ENCODE results near the gene FARP1.

FARP1 gene

DNA sequence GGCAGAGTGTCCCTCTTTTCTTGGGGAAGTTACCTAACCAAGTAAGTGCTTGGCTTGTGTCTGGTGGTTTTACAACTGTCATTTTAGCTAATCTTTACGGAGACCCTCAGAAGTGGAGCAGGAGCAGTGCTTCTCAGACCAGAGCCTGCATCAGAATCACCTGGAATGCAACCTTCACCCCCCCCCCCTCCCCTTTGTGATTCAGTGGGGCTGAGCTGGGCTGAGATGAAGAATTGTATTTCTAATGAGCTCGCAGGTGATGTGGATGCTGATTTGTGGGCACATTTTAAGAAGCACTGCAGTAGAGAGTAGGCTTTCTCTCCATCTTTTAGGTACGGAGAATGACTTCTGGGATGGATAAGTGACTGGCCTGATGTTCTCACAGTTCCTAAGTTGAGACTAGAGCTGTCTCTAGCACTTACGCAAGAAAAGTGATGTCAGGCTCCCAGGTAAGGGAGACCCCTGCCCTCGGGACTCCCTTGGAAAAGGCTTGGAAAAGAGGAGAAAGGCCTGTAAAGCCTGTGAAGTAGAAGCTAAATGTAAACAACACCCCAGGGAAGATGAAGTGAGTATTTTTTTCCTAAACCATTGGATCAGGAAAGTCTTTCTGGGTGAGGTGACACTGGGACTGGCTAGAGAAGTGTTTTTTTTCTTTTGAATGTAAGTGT is 57.5 kb downstream of the FARP1 start:
- DNase-seq (ENCODE audit: low read depth in 2 of 2), result no peak

DNA sequence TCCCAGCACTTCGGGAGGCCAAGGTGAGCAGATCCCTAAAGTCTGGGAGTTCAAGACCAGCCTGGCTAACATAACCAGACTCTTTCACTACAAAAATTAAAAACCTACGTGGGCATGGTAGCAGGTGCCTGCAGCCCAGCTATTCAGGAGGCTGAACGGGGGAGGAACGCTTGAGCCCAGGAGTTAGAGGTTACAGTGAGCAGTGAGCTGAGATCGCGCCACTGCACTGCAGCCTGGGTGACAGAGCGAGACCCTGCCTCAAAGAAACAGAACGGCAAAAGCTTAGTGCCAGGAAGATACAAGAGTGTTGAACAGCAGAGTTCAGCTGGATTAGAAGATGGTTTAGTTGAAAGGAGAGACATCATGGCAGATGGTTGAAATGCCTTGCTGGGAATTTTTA is 58.3 kb downstream of the FARP1 start:
- DNase-seq (ENCODE audit: low read depth in 2 of 2), result no peak

DNA sequence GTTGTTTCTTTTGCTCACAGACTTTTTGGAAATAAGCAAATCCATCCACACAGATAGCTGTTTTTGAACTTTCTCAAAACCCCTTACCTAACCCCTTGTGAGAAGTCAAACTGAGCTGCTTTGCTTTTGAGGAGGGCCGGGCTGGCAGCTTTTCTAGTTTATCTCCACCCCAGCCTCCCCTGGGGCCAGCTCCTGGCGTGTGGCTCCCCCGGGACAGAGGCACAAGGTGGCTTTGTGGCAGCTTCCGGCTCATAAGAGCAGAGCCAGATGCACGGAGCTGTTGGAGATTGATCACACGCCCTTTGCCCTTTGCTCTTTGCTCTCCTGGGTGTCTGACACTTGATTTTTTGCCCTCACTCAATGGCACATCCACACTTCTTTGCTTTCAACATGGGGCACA is 59.1 kb downstream of the FARP1 start:
- no peak for DNase-seq (ENCODE audit: low read depth in 2 of 2)

DNA sequence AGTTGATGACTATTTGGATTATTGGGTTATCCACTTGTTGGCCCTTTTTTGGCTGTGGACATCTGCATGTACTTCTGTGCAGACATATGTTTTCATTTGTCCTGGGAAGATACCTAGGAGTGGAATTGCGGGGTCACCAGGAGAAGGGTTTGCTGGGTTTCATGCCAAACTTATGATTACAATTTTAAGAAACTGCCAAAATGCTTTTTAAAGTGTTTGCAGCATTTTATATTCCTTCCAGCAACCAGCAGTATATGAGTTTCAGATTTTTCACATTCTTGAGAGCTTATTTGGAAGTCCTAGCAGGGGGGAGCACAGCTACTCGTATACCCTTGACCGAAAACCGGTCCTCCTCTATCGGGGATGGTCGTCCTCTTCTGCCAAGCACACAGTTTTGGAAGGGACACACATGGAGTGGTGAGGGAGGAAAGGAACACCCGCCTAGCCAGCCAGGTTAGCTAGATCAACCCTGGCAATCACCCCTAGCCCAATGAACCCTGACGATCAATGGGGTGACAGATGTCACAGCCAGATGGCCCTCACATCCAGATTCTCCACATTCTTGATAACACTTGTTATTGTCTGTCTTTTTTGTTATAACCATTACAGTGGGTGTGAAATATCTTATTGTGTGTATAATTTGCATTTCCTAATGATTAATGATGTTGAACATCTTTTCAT is 60.9 kb downstream of the FARP1 start:
- no peak for DNase-seq (ENCODE audit: low read depth in 2 of 2)

DNA sequence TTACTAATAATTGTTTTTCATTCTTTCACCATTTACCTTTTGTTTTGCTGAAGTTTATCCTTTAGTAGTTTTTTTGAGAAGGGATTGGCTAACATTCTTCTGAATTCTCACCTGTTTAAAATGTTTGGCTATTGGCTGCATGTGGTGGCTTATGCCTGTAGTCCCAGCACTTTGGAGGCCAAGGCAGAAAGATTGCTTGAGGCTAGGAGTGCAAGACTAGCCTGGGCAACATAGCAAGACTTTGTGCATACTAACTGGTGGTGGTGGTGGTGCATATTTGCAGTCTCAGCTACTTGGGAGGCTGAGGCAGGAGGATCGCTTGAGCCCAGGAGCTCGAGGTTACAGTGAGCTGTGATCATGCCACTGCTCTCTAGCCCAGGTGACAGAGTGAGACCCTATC is 61.7 kb downstream of the FARP1 start:
- no peak for DNase-seq (ENCODE audit: low read depth in 2 of 2)

DNA sequence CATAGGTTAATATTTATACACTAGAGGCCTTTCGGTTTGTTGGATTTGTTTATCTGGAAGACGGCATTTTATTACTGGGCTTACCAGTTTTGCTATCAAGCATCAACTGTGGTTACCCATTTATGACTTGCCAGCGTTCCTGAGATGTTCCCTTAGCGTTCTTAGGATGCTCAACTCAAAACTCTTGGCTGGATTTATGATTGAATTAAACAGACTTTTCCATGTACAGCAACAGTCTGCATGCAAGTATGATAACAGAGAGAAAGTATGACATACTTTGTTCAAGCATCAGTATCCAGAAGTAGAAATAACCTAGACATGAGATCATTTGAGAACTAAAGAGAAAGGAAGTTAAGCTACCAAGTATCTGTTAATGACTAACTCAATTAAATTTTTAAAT is 64.1 kb downstream of the FARP1 start:
- no peak for DNase-seq (ENCODE audit: low read depth in 2 of 2)

DNA sequence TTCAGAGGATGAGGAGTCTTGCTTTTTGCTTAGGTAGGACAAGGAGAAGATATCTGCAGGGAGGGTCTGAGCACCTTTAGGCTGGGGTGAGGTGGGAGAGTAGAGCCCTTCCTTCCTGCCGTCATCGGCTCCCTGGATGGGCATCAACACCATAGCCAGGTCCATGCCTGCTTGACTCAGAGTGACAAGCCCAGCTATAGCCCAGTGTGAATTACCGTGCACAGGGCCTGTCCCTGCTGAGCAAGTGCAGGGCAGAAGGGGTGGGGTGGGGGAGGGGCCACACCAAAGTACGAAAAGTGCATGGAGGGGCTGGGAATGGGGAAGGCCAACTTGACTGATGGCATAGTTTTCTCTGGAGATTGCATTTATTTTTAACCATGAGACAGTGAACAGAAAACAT is 64.5 kb downstream of the FARP1 start:
- no peak for DNase-seq (ENCODE audit: low read depth in 2 of 2)

DNA sequence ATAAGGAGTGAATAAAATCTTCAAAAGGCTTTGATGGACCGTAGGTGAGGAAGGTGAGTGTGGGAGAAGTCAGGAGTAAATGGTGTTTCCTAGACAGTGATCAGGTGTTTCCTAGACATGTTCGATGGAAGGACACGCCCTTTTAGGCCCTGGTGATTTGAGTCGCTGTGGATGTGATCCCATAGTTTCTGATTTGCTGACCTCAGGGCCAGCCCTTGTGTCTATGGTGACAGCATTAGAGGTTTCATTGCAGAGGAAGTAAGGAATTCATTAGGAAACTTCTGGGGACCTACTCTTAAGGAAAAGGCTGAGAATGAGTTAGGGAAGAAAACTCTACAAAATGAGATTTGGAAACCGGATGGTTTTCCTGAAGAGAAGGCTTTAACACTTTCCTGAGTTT is 65.7 kb downstream of the FARP1 start:
- no peak for DNase-seq (ENCODE audit: low read depth in 2 of 2)

DNA sequence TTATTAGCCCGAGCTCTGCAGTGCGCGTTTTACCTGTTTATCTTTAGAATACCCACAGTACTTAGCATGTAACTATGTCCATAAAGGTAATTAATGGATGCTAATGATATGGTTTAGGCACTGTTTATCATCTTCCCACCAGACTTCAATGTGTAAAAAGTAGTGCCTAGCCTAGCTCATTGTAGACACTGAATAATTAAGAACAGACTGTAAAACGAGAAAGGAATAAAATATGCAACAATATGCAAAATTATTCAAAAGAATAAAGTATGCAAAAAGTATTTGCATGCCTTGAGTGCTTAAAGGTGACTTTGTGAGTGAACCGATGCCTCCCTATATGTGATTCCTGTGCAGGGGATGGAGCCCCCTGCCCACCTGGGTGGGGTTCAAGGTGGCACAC is 69.9 kb downstream of the FARP1 start:
- DNase-seq (ENCODE audit: low read depth in 2 of 2), result no peak

DNA sequence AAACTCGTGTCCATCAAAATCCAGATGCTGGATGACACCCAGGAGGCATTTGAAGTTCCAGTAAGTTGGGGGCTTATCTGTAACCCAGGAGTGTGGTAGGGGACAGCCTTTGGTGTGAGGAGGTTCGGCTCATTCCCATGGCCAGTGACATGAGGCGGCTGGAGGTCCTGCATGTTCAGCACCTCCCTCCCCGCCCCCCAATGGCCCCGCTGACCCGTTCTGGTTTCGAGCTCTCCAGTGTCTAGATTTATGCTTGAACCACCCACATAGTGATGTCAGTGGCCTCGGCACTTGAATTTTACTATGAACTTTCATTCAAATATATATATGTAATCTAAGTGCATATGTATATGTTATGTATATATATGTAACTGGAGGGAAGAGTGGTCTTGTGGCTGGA is 70.5 kb downstream of the FARP1 start:
- no peak for DNase-seq (ENCODE audit: low read depth in 2 of 2)

DNA sequence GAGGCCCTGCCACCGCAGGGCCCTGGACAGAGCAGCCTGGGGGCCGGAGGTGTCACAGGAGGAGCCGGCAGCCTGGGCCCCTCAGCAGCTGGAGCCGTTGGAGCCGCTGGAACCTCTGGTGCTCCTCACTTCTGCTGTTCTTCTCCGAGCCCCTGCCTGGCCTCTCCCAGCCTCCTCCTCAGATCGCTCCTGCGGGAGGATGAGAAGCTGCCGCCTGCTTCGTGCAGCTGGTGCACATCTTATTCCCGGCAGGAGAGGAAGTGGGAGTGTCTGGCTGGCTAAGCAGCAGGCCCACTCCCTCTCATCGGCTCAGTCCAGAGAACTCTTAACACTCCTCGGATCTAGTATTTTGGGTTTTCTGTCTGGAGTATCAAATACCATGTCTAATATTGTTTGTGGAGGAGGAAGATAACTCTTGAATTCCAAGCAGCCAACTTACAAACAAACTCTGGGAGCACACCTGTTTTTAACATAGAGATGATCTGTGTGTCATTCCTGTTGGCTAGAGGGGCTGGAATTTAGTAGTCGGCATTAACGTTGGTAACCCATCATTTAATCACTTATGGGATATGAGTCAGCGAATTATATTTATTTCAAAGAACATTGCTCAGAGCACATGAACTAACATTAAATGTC is 71.2 kb downstream of the FARP1 start:
- DNase-seq (ENCODE audit: low read depth in 2 of 2), result no peak

DNA sequence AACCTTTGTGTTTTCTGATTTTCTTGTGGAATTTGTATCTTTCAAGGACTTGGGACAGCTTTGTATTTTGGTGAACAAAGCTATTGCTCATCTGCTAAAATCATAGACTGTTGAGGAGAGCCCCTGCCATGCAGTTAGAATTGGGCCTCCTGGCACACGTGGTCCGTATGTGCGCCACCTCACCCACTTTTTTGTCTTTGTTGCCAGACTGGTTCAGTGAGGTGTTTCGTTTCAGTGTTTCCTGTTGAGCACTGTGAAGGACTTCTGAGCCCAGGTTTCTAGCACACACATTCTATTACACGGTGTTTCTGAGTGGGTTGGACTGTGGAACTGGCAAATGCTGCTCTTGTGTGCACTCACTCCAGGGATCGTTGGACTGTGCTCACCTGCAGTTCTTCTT is 71.8 kb downstream of the FARP1 start:
- no peak for DNase-seq (ENCODE audit: low read depth in 2 of 2)

DNA sequence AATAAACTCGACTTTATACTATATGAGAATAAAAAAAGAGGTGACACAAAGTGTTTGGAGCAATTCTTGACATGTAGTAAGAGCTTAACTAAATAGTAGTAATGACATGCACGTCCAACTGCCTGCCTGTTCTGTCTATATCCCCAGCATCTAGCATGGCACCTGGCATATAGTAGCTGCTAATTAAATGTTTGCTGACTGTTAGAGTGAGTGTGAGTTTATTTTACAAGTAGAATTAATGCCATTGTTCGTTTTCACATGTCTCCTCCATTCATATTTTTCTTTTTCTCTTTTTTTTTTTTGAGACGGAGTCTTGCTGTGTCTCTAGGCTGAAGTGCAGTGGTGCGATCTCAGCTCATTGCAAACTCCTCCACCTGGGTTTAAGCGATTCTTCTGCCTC is 72.6 kb downstream of the FARP1 start:
- DNase-seq (ENCODE audit: low read depth in 2 of 2), result no peak

DNA sequence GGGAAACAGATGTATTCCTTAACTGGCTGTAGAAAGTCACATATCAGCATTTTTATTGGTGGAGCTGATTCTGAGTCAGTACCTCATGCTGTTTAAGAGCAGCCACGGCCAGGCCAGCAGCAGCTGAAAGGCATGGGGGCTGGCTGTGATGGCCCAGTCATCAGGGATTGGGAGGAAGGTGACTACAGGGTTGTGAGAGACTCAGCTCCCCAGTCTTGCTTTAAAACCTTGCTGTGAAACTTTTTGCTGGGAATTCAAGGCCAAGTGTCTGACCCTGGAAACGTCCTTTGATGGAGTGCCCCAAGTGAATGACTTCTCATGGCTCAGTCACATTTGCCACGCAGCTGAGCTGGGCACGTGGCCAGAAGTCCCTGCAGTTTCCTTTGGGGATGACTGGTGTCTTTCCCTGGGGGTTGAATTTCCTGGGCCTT is 73.3 kb downstream of the FARP1 start:
- DNase-seq (ENCODE audit: low read depth in 2 of 2), result no peak

DNA sequence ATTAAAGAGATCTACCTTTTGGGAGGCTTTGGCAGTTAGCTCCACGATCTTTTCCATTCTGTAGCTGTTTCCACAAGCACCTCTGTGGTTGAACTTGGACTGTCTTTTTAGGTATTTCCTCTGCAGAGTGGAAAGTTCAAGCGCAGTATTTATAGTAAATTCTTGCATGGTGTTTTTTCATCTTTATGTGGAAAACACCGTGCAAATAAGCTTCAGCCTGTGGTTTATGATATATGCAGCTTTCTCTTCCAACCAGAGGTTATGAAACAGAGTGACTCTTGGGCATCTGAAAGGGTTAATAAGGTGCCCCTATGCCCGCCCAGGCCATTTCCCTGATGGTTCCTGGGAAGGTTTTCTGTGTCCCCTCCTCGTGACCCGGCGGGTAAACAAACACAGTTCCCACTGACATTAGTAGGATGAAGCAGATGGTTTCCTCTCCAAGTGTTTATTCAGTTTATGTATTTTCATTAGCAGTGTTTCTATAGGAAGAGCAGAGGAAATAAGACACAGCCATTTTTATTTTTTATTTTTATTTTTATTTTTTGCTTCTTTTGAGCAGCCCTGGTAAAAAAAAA is 73.9 kb downstream of the FARP1 start:
- no peak for DNase-seq (ENCODE audit: low read depth in 2 of 2)

DNA sequence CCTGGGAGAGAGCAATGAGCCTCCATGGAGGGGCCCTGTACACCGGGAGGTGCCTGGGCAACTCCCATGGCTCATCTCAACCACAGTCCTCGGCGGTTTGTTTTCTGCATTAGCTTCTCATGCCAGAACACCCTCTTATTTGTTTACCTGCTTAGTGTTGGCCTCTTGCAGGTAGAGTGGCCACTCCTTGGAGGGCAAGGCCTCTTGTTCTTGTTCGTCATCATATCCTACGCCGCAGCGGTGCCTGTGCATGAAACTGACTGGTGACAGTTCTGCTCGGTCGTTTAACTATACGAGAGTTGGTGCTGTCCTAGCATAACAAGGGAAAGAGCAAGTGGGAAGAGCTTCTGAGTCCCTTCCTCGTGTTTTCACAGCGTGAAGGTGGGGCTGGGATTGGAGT is 74.7 kb downstream of the FARP1 start:
- DNase-seq (ENCODE audit: low read depth in 2 of 2), result no peak

DNA sequence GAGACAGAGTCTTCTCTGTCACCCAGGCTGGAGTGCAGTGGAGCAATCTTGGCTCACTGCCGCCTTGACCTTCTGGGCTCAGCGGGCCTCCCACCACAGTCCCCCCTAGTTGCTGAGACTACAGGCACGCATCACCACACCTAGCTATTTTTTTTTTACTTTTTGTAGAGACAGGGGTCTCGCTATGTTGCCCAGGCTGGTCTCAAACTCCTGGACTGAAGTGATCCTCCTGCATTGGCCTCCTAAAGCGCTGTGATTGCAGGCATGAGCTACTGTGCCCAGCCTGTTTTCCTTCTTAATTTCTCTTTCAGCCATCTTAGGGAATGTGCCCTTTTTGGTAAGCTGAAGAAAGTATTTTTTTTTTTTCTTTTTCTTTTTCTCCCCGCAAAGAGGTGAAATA is 76.8 kb downstream of the FARP1 start:
- no peak for DNase-seq (ENCODE audit: low read depth in 2 of 2)

DNA sequence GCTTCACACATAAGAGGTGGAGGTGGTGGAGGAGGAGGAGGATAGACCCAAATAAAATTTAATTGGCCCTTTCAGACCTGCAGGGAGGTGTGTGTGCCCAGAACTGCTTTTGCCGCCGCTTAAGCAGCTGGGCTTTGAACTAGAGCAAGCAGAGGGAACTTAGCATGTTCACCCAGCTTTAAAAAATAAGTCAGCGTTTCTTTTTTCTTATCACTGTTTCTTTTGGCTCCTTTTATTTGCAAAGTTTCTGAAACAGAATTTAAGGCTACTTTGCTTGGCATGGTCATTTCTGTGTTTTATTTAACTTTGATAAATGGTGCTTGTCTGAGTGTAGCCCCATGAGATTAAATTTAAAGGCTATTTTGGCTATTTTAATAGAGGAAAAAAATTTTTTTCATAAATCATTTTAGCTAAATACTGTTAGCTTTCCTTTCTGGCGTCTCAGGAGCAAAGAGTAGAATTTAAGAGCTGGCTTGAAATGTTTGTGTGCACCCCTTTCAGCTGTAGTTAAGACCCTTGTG is 77.4 kb downstream of the FARP1 start:
- DNase-seq (ENCODE audit: low read depth in 2 of 2), result no peak

DNA sequence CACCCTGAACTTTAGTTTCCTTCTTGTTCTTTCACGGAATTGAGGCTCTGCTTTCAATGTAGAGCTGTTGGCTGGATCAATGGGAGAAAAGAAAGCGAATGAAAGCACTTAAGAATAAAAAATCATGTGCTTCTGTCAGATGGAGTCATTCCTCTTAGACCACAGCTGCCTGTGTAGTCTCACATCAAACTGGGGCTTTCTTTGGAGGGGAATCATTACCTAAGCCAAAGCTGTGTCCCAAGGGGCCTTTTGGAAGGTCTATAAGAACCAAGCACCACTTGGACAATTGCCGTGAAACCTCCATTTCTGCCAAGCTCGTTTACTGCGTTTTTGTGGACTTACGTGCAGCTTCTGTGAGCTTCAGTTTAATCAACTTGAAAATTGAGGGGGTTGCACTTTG is 78.3 kb downstream of the FARP1 start:
- DNase-seq (ENCODE audit: low read depth in 2 of 2), result no peak

DNA sequence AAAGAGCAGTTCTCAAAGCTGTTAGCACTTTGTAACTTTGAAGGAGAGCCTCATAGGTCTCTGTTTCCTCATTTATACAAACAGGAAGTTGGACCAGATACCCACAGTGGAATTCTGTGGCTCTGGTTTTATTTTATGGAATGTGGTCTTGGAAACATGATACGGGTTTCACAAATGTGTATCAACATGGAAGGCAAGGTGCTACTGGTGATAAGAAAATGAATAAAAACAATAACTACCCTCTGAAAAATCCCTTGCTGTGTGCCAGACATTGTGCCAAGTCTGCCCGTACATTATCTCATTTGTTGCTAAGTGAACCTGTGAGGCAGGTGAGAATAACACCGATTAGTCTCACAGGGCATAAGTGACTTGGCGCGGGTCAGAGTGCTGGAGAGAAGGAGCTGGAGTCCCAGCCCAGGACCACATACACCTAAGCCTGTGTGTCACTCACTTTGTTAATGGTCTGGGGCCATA is 79.2 kb downstream of the FARP1 start:
- DNase-seq (ENCODE audit: low read depth in 2 of 2), result no peak

DNA sequence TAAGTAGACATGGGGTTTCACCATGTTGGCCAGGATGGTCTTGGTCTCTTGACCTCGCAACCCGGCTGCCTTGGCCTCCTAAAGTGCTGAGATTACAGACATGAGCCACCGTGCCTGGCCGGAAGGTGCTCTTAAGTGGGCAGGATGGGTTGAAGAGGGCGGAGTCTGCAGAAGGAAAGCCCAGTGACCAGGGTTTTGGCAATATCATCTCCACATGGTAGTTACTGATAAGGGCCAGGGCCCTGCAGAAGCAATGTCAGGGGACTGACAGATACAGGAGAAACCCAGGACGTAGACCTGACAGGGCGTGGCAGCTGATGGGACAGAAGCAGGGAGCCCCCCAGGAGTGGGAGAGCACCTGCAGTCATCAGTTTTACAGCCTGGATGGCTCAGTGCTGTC is 79.9 kb downstream of the FARP1 start:
- DNase-seq (ENCODE audit: low read depth in 2 of 2), result no peak

DNA sequence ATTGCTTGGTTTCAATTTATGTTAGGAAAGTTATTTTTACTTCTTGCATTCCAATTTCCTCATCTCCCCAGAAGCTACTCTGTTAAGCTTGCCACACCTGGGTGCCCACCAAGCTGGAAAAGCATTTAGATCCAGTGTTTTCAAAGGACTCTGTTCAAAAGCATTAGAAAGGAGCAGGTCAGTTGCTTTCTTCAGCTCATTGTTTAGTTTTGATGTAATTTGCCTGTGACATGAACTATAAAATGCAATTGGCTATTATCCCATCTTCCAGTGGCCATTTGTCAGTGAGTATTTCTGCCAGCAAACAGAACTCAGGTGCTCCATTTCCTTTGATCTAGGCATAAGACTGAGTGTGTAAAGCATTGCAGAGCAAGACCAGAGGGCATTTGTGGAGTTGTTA is 80.8 kb downstream of the FARP1 start:
- no peak for DNase-seq (ENCODE audit: low read depth in 2 of 2)

DNA sequence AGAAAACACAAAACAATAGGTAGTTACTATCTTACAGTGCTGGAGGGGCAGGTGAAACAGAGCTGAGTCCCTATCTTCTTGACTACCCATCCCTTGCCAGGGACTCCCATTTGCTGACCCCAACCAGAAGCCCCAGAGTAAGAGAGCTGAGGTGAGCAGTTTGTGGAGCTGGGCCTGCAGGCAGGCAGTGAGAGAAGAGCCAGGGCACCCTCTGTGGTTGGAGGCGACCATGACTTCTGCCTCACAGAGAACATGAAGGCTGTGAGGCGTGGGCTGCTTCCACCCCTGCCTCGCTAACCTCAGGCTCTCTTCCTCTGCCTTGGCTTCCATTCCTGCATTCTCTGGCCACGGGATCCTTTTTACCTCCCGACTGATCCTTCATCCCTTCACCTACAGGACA is 81.7 kb downstream of the FARP1 start:
- DNase-seq (ENCODE audit: low read depth in 2 of 2), result no peak

All from stimulated activated CD4-positive, alpha-beta T cell treated with anti-CD3 and anti-CD28 coated beads, Interleukin-1b, Interleukin-23, amount 100 ng/mL, for 1 hour (primary cell).